GM12865 (cell line): Measurements from ENCODE around the gene OSBPL1A.
"Not testable (repeated sequence)": the region's sequence is repeated elsewhere in the genome, so short reads cannot be mapped to it uniquely, and the experiment has no call there.

Experiments
- DNase-seq: peaks from one replicate; pipeline ENCODE4 v3.0.0; 2010; ENCODE audit warnings: low read depth
- H3K4me3 ChIP-seq: 2 replicates; pipeline ENCODE4 v1.5.1; 2011; ENCODE audit warnings: mild to moderate bottlenecking, low read depth, low read length, control low read depth
- TF ChIP-seq, protein P1 (sequence below): IDR thresholded peaks from 2 replicates; pipeline ENCODE4 v1.5.1; 2011; ENCODE audit warnings: low read length, control low read depth, low read depth, inconsistent platforms; ENCODE audit not compliant: insufficient read depth; ENCODE audit errors: missing control alignments

Gene OSBPL1A

DNA sequence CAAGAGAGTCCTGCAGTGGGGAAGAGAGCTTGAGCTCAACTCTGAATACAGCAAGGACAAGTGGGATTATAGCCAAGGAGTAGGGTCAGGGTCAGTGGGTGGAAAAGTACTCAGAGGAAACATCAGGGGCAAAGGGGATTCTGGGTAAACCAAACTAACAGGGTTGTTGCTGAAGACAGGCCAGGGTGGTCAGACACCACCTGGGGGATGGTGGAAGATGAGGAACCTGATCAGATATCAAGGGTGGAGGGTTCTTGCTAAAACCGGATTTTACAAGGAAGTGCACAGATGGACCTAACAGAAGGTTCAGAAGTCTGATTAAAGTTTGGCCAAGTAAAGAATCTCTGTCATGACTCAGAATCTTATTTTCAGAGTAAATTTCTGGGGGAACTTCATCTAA, 16.5 kb downstream of the OSBPL1A start:
- no peak for DNase-seq
- H3K4me3 ChIP-seq = no peak overlapping the region
- TF ChIP-seq, protein P1, sequence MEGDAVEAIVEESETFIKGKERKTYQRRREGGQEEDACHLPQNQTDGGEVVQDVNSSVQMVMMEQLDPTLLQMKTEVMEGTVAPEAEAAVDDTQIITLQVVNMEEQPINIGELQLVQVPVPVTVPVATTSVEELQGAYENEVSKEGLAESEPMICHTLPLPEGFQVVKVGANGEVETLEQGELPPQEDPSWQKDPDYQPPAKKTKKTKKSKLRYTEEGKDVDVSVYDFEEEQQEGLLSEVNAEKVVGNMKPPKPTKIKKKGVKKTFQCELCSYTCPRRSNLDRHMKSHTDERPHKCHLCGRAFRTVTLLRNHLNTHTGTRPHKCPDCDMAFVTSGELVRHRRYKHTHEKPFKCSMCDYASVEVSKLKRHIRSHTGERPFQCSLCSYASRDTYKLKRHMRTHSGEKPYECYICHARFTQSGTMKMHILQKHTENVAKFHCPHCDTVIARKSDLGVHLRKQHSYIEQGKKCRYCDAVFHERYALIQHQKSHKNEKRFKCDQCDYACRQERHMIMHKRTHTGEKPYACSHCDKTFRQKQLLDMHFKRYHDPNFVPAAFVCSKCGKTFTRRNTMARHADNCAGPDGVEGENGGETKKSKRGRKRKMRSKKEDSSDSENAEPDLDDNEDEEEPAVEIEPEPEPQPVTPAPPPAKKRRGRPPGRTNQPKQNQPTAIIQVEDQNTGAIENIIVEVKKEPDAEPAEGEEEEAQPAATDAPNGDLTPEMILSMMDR = no peak

DNA sequence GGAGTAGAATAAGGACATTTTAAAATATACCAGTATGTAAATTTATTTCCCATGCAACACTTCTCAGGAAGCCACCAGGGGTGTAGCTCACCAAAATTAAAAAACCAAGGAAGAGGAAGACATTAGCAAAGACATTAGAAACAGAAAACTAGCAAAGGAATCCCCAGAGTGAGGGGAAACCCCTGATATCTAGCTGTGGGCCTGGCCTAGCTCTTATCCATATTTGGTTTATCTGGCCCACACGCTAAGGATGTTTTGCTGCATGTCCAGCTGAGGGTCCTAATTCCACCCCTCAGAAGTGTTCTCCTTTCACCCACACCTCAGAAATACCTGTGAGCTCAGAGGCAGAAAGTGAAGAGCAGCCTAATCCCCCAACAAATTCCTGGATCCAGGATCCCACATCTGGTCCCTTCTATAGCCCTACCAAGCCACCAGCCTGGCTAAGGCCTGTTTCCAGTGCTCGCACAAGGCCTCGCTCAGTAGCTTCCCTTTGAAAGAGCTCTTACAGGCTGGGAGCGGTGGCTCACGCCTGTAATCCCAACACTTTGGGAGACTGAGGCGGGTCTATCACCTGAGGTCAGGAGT, 17.4 kb downstream of the OSBPL1A start:
- no peak overlapping the region for H3K4me3 ChIP-seq
- TF ChIP-seq, protein P1 = no peak
- no peak for DNase-seq

DNA sequence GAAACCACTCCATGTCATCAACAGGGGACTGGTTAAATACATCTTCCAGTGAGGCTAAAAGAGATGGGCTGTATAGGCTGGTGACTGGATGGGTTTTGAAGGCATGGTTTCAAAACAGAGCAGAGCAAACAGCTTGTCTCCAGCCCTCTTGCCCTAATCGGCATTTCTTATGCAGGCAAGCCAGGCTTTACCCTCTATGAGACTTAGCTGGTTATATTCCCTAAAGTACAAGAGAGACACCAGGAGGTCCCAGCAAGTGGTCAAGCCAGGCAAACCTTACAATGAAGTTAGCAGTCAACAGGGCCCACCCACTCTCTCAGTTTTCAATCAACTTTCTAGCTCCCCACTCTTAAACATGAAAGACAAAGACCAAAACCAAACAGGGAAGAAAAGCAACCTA, 19.0 kb downstream of the OSBPL1A start:
- H3K4me3 ChIP-seq = no peak overlapping the region
- no peak for DNase-seq
- TF ChIP-seq, protein P1 = no peak

DNA sequence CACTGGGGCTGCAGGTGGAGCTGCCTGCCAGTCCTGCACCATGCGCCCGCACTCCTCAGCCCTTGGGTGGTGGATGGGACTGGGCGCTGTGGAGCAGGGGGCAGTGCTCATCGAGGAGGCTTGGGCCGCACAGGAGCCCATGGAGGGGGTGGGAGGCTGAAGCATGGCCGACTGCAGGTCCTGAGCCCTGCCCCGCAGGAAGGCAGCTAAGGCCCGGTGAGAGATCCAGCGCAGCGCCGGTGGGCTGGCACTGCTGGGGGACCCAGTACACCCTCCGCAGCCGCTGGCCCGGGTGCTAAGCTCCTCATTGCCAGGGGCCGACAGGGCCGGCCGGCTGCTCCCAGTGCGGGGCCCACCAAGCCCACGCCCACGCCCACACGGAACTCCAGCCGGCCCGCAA, 21.1 kb downstream of the OSBPL1A start:
- DNase-seq = not testable (repeated sequence)

DNA sequence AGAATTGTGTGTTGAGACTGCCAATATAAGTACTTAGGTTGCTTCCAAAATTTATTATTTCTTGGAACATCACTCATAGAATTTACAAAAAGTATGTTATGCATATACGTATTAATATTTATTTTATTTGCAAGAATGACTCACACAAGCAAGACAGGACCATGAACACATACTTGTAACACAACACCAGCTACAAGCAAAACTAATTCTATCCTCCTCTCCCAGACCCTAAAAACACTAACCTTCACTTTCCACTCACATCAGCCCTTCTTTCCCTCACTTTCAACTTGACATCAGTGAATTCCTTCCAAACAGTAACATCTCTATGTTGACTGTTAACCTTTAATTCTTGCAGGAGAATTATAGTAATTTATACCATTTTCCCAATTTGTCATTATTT, 24.3 kb downstream of the OSBPL1A start:
- TF ChIP-seq, protein P1 = no peak
- DNase-seq = no peak
- no peak overlapping the region for H3K4me3 ChIP-seq

More for the DNA sequence above, 21.1 kb downstream of the OSBPL1A start:
- H3K4me3 ChIP-seq = not testable (repeated sequence)

DNA sequence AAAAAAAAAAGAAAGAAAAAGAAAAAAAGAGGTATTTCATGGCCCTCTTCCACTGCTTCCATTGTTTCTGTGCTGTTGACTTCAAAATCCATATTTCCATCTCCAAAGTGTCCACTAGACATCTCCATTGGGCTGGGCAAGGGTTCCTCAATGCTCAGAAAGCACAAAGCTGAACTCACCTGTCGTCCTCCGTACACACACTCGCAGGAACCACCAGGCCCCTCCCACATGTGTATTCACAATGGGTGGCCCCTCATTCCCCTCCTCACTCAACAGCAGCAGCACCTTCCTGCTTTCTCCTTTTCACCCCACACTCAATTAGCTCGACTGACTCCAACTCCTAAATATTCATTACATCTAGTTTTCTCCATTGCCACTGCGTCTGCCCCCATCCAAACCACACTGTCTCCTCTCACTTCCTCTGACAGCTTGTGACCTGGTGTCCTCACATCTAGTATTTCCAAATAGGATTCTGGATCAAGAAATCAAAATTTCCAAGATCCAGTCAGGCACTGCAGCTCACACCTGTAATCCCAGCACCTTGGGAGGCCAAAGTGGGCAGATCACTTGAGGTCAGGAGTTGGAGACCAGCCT, 25.2 kb downstream of the OSBPL1A start:
- TF ChIP-seq, protein P1 = no peak
- DNase-seq = no peak

DNA sequence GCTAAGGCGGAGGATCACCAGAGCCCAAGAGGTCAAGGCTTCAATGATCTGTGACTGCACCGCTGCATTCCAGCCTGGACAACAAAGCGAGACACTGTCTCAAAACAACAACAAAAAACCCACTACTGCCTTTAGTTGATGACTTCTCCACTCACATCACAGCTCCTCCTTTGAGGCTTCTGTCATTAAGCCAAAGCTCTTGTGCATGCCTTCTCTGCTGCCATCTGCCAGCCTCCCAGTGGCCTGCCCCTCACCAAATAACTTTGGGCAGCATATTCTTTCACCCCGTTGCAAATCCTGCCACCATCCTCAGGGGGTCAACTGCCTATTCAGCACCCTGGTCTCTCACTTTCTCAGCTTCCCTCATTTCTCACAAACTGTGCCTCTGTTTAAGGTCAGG, 27.5 kb downstream of the OSBPL1A start:
- TF ChIP-seq, protein P1 = no peak
- no peak for DNase-seq
- H3K4me3 ChIP-seq = no peak overlapping the region

More for the DNA sequence above, 25.2 kb downstream of the OSBPL1A start:
- H3K4me3 ChIP-seq = no peak overlapping the region
